ENCODE results near the gene GCA. TPM values are rescaled to one million over a fixed set of nuclear protein-coding genes. Genes with fewer than 3 reads are reported as not detected.

The GCA gene
- polyA plus RNA-seq, 10 donors, result 8.1 to 18.8 (median 13.2) TPM

DNA sequence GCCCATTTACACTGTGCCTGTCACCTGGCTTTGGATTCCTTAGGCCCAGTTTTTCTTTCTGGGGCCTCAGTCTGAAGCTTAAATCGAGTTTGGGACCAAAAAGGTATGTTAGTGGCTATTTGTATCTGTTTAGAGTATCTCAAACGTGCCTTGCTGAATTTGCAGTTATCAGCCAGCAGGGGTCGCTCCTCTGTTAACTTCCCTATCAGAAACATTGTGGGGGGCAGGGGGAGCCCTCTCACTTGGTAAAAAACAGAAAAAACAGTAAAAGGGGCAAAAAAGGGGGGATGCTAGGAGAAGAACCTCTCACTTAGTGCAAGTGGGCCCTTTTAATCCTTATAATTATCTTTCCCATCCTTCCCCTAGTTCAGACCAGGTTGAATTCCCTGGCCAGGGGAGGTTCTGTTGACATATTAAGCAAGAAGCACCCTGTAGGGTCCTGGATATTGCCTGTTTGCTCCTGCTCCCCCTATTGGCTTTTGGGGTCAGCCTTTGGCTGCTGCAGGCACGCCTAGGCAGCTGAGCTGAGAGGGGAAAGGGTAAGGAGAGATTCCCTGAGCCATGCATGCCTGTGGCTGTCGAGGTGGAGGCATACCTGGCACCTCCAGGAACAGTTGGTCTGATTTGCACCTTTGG lies 16.7 kb upstream of the GCA start:
- no peak for DNase-seq

- no peak for DNase-seq
These were observed 16.1 kb upstream of the GCA start for GRCh38 chr2:162327806-162328205.

- DNase-seq, result no peak
These were observed 15.3 kb upstream of the GCA start for GRCh38 chr2:162328424-162329157.

- DNase-seq, result no peak
These were observed 13.1 kb upstream of the GCA start for GRCh38 chr2:162330881-162331280.

- DNase-seq, result no peak
These were observed 10.0 kb upstream of the GCA start for GRCh38 chr2:162333968-162334367.

GRCh38 chr2:162337868-162338267 lies 6.1 kb upstream of the GCA start:
- DNase-seq, result no peak

GRCh38 chr2:162340822-162341221 lies 3.1 kb upstream of the GCA start:
- DNase-seq, result no peak

GRCh38 chr2:162342321-162342720 lies 1.6 kb upstream of the GCA start:
- DNase-seq, result peak in 2 of 3 donors; percentile 3 to 28

DNA sequence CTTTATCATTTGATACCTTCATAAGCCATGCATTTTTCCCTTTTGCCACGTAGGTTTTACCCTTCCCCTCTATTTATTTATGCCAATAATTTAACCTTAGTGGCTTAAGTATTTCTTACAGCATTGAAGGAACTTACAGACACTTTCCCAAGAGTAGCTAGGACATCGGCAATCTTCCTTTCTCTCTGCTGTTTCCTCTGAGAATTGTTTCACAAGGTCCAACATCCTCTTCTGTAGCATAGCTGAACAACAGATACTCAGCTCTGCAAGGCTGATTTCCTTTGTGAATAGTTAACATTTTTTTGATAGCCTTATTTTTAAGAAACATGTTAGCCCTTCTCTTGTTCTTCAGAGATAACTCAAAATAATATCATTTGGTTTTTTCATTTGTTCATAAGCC lies 1.1 kb upstream of the GCA start:
- DNase-seq, result peak in 1 of 3 donors; percentile 10

DNA sequence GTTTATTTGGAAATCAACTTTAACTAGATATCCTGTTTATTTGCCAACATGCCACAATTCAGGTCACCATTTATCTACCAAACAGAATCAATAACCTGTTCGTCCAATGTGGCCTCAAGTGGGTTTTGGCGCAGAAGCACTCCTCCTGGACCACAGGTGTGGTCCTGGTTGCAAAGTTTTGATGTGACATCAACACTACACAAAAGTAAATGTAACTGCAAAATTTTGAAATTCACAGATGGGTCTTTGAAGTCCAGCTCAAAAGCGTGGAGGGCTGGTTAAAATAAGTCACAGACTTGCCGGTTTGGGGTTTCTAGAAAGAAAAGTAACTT lies 474 bp upstream of the GCA start:
- DNase-seq, result no peak

GRCh38 chr2:162344617-162344950 lies 652 bp downstream of the GCA start:
- no peak for DNase-seq

- no peak for DNase-seq
These were observed 21.5 kb downstream of the GCA start for GRCh38 chr2:162365392-162365791.

DNA sequence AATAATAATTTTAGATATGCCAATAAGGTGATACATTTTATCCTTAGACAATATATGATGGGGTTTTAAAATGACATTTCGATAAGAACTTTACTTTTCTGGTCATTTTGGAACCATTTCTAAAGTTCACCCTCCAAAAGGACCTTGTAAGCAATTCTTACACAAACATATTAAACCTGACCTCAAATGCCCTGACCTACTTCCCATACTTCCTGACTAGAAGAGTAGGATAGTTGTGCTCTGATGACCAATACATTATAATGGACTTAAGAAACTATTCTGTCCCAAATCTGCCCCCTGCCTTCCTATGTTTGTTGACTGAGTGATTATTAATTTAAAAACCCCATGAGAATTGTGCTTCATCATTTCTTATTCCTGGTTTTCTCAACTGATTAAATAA lies 24.6 kb downstream of the GCA start:
- no peak for DNase-seq

DNA sequence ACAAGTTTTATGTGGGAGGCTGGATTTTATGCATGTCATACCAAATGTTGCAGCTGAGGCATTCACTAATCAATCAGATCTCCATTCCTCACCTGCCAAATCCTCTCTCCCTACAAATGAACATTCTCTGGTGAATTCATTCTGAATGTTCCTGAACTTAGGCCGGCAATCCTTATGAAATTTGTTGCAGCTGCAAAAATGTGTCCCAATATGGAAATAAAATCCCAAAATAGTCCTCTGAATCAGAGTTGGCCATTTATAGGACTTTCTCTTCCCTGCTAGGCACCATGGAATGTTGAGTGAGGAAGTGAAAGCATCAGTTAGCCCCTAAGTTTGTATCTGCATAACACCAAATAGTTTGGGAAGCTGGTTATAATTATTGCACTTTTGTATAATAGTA lies 25.6 kb downstream of the GCA start:
- peak; percentile 12 to 62 (median 19) for DNase-seq

DNA sequence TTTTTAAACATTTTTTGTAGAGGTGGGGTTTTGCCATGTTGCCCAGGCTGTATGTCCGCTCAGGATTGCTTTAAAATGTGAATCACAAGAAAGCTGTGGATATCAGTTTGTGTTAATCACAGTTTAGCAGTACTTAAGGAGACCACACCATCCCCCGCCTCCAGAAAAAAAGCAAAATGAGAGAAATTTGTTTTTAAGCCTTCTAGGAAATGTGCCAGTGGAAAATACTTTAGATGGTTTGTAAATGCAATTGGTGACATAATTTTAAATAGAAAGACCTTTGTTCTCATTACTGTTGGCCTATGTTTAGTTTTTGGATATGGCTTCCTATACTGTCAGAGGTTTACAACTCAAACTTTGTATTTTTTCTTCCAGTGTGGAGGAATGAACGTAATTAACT lies 27.0 kb downstream of the GCA start:
- peak; percentile 9 to 39 (median 15) for DNase-seq

- no peak for DNase-seq
These were observed 28.9 kb downstream of the GCA start for GRCh38 chr2:162372818-162373217.

- DNase-seq, result no peak
These were observed 36.0 kb downstream of the GCA start for GRCh38 chr2:162379719-162380580.

DNA sequence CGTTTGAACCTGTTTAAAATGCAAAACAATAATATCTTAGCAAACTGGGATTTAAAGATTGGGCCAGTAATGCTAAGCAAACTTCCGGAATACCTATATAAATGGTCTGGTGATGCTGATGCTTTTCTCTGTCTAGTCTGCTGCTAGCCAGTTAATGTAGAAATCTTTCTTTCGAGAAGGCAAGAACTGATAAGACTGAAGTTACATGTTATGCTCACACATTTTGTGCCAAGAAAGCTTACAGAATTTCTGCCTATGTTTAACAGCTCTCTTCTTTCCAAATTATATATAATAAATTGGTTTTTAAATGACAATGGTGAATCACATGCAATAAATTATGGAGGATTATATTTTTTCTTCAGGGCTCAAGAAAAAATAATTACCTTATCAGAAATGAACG lies 37.9 kb downstream of the GCA start:
- no peak for DNase-seq

GRCh38 chr2:162382278-162382677 lies 38.3 kb downstream of the GCA start:
- peak; percentile 21 to 71 (median 22) for DNase-seq

DNA sequence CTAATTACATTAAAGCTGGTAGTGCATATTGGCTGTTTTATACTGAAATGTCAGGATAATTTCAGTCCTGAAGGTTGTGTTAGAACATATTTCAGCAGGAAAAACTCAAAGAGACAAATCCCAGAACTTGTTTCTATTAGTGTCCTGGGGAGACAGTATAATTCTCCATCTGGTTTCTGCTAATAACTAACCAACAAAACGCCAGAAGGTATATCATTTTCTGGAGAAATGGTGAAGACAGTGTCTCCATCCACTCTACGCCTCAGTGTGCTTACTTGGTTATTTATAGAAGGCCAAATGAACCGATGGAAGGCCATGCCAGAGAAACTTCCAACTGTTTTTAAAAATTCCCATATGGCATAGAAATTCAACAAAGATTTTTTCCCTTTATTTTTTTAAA lies 41.6 kb downstream of the GCA start:
- no peak for DNase-seq

GRCh38 chr2:162390801-162391200 lies 46.9 kb downstream of the GCA start:
- no peak for DNase-seq

DNA sequence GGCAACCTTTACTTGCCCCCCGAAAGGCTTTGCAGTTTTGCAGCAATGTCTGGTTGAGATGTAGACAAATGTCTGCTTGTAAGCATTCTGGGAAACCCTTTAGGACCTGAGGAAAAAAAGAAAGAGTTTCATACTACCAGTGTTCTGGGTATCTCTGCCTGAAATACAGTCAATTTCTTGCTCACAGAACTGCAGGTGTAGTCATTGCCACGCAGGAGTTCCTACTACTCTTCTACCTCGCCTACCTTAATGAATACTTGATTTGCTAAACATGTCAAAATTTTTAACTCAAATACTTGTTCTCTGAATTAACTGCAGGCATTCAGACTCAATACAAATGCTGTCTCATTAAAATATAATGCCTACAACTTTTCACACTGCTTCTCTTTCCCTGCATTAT lies 56.4 kb downstream of the GCA start:
- no peak for DNase-seq

- DNase-seq, result no peak
These were observed 57.9 kb downstream of the GCA start for GRCh38 chr2:162401871-162402270.

All from muscle of back (tissue), 11 donors.